Measurements from ENCODE around the gene CCNY. TPM values are rescaled to one million over a fixed set of nuclear protein-coding genes. Genes with fewer than 3 reads are reported as not detected.

CCNY gene
- total and polyA plus RNA-seq, 2 of the 4 experiments (the other 2 are of a cell fraction) = 38.0 to 131 TPM

GRCh38 chr10:35394934-35395333 lies 58.6 kb downstream of the CCNY start:
- Histone ChIP-seq H3K27me3 (ENCODE audit: control insufficient read depth, insufficient read depth, low read length) (no peaks in the 10 kb centered on the region), H2AK9ac (replicated peaks; ENCODE audit: low read depth, low read length, poor library complexity) (no peak overlapping the region), H3K4me2 (ENCODE audit: low read depth, low read length) (no peak overlapping the region), H2AK5ac (ENCODE audit: low read depth, low read length) (no peak overlapping the region), H3K36me3 (ENCODE audit: control insufficient read depth, insufficient read depth, low read length) (no peaks in the 10 kb centered on the region), H4K20me1 (ENCODE audit: insufficient read depth, low read length) (peaks cover 96% of the 10 kb centered on the region), H3K23ac (ENCODE audit: low read depth, low read length) (no peak overlapping the region), H4K8ac (ENCODE audit: low read depth in 2 of 2, low read length in 2 of 2) (no peak overlapping the region), H2BK20ac (ENCODE audit: low read depth, low read length) (no peak overlapping the region), H2AFZ (replicated peaks; ENCODE audit: low read length, poor library complexity) (no peak overlapping the region), H3K18ac (ENCODE audit: low read depth, low read length) (no peak overlapping the region), H2BK120ac (ENCODE audit: low read depth, low read length) (no peak overlapping the region), H3K4me3 (ENCODE audit: insufficient read depth, low read depth, low read length) (no peak overlapping the region), H3K56ac (ENCODE audit: extremely low read depth, insufficient read depth, low read length) (no peak overlapping the region), H3K4ac (ENCODE audit: low read depth, low read length) (no peak overlapping the region; the same call in 1 of the 2 replicates), H3K27ac (ENCODE audit: insufficient read depth, low read length) (no peak overlapping the region), H4K5ac (ENCODE audit: low read depth, low read length) (no peak overlapping the region), H3K9ac (ENCODE audit: low read depth, low read length) (no peak overlapping the region), H3K4me1 (ENCODE audit: control insufficient read depth, insufficient read depth, low read length) (peaks cover 21% of the 10 kb centered on the region), H4K91ac (ENCODE audit: insufficient read depth, low read depth, low read length) (no peak overlapping the region), H2BK5ac (ENCODE audit: low read depth, low read length, poor library complexity, severe bottlenecking) (no peak overlapping the region), H3K79me1 (ENCODE audit: low read depth in 1 of 2, low read length in 2 of 2) (peaks cover 54 to 96% of the 10 kb centered on the region in 2 experiments), H3K9me3 (ENCODE audit: control insufficient read depth, insufficient read depth, low read length) (peaks cover 6% of the 10 kb centered on the region), H3K14ac (replicated peaks; ENCODE audit: low read depth, low read length) (no peak overlapping the region), H2BK15ac (ENCODE audit: low read depth, low read length) (no peak overlapping the region), H3K9me1 (ENCODE audit: insufficient read depth, low read length) (peaks cover 31% of the 10 kb centered on the region)
- intact Hi-C loops (cut with micrococcal nuclease) (no loop called here), in situ Hi-C loops (cut with MboI; ENCODE audit: low sequenced_read_pairs) (no loop called here), dilution Hi-C loops (cut with HindIII; ENCODE audit: low sequenced_read_pairs, unreplicated experiment) (no loop called here)
- no TSS peak for BruUV-seq (replicated peaks)
- ChIA-PET CTCF (no interaction called here), POLR2A (ENCODE audit: unreplicated experiment) (no interaction called here)
- no peak for TF ChIP-seq USF2 (IDR thresholded peaks at IDR 0.05; ENCODE audit: low read depth, low read length)
- ATAC-seq (ENCODE audit: low read depth) (no peak), DNase-seq (no peak)
- WGBS, 2 experiments (ENCODE audit: extremely low coverage in 2 of 2, insufficient read length in 1 of 2) = no CpG with 5 or more reads among the region's 3 CpGs
